NCI-H82 (cell line): ENCODE results near the gene LTB4R2.

ENCODE experiments used
- DNase-seq: peaks from one replicate; lab custom pipeline; 2025; lab: John Stamatoyannopoulos, UW

The LTB4R2 gene, protein sequence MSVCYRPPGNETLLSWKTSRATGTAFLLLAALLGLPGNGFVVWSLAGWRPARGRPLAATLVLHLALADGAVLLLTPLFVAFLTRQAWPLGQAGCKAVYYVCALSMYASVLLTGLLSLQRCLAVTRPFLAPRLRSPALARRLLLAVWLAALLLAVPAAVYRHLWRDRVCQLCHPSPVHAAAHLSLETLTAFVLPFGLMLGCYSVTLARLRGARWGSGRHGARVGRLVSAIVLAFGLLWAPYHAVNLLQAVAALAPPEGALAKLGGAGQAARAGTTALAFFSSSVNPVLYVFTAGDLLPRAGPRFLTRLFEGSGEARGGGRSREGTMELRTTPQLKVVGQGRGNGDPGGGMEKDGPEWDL

DNA sequence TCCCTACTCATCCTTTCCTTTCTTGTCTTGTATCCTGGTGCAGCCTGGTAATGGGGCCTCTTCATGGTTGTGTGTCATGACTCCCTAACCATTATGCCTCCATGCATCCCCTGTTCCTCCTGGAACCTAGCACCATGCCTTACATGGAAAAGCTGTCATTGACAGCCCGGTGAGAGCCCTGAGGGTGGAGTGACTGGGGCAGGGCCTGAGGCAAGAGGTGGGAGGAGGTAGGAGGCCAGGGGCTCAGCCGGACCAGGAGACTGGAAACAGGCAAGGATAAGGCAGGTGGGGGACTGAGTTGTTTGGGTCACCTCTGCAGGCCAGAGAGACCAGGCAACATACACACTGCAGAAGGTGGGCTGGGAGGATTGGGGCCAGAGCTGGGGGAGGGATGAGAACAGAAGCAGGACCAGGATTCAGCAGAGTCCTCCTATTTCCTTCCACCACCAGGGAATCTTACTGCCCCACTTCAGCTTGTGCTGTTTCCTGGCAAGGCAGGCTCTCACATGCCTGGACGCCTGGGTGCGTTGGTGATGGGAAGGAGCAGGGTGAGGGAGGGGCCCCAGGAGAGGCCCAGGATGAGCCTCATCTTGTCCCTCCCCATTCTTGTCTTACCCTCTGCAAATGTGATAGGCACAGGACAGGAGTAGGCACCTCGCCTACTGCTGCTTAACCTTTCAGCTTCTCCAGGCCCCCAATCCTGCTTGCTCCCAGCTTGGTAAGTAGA lies at the start of gene LTB4R2:
Gene LTB4R2, plus strand, starts transcription at position 603 of the 727 bp plus-strand sequence. CDS start 525 bp downstream, outside the sequence.
- DNase-seq: no peak

DNA sequence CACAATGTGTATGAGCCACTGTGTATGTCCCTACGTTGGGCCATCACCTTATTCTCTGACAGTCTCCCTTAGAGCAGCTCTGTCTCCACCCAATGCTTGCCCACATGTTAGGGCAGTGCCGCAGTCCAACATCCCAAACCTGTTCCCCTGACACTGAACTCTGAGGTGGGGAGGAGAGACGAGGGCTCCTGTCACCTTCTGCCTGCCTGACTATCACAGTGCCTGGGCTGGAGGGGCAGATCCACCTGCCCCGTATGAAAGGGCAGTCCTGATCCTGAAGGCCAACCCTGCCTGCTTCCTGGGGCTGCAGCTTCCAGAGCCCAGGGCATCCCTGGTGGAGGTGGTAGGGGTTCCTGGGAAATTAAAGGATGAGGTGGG lies 49.2 kb upstream of the LTB4R2 start:
- no peak for DNase-seq

DNA sequence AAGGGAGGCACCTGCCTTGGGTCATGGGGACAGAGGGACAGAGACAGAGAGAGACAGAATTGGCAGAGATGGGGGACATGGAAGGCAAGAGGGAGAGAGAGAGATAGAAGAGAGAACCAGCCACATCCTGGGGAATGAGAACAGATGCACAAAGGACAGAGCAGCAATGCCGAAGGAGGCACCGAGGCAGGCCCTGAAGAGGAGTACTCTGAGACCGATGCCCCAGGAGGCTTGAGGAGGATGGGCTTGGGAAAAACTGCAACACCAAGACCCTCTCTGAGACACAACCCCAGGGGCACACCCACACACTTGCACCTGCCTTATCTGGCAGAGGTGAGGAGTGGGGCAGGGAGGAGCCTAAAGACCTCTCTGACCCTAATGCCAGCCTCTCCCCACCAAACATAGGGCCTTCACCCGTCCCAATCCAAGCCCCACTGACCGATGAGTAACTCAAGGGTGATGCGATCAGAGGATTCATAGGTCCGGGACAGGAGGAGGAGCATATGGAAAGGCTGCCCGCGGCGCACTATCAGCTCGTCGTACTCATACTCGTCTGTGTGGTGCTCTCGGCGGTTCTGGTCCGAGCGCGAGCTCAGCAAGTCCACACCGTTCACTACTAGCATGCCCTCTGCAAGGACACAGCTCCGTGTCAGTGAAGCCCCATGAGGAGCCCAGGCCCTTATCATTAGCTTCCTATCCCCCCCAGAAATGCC lies 48.5 kb upstream of the LTB4R2 start:
- no peak for DNase-seq

DNA sequence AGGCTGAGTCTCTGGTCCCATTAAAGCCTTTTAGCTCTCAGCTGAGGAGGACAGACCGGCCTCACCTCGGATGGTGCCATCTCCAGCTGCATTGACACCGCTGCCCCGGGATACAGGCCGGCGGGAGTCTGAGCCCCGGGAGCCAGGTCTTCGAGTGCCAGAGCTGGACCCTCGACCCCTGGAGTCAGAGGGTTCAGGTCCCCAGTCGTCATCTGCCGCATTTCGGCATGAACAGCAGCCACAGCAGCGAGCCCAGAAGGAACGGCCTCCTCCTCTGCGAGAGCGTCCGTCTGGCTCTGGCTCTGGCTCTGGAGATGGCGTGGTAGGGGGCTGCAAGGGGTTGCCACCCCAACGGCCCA lies 48.0 kb upstream of the LTB4R2 start:
- no peak for DNase-seq

DNA sequence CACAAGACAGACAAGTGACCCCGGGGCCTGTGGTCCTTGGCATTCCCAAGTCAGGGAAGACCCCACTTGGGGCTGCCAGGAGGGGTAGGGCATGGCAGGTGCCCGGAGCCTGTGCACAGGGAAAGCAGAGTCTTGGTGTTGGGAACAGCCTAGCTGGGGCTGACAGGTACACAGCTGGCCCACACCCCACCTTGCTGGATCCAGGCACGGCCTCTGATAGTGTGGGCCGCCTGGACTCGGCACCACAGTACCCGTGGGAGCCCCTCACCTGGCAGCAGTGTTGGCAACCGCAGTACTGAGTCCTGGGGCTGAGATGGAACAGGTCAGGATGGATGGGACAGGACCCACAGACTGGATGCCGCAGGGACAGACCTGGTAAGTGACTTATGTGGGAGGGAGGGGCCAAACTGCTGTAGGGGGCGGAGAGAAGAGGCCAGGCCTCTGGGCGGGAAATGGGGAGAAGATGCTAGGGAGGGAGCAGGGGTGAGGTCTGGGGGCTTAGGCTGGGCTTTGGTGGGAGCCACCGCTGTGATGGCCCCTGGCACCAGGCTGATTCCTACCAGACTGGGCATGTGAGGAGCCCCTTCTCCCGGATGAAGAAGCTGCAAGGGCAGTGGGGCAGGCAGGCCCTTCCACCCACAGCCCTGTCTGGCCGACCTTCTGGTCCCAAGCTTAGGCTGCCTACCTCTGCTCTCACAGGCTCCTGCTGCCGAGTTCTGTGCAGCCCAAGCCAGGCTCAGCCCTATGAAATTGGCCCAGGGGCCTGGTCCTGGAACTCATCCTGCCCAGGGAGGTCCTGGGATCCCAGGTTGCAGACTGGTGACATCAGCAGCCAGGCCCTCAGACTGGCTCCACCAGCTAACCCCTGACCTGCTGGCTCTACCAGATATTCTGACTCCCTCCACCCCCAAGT lies 46.9 kb upstream of the LTB4R2 start, which contains the start of gene TGM1:
Gene TGM1, minus strand, starts transcription at position 357 of the 913 bp plus-strand sequence. CDS start 825 bp downstream, outside the sequence.
- peak; percentile 5 for DNase-seq

DNA sequence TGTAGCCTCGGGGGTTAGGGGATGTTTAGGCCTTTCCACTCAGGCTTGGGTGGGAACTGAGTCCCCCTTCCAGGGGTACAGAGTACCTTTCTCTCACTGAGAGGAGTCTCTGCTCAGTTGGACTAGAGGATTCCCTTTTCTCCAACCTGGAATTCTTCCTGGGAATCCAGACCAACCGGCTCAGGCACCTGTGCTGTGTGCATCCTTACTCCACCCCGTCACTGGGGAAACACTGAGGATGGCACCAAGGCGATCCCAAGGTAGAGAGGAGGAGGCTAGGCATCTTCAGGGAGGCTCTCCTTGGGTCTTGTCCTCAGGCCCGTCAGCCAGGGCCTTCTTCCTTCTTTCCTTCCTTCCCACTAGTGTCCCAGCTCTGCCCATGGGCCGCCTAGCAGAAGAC lies 46.1 kb upstream of the LTB4R2 start:
- no peak for DNase-seq

DNA sequence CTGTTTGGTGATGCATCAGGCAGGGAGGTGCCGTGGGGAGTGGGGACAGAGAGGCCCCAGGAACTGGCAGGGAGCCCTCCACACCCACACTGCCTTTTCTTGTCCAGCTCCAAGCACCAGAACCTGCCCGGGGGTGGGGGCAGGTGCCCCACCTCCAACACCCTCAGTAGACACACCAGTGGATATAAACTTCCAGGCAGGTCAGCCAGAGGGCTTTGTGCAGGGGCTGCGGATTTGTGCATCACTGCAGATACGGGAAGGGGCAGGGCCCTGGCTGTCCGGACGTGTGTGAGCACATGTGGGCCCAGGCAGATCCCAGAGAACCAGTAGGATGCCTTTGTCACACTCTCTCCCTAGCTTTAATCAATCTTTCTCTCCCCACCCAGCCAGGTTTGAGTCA lies 45.6 kb upstream of the LTB4R2 start:
- no peak for DNase-seq

DNA sequence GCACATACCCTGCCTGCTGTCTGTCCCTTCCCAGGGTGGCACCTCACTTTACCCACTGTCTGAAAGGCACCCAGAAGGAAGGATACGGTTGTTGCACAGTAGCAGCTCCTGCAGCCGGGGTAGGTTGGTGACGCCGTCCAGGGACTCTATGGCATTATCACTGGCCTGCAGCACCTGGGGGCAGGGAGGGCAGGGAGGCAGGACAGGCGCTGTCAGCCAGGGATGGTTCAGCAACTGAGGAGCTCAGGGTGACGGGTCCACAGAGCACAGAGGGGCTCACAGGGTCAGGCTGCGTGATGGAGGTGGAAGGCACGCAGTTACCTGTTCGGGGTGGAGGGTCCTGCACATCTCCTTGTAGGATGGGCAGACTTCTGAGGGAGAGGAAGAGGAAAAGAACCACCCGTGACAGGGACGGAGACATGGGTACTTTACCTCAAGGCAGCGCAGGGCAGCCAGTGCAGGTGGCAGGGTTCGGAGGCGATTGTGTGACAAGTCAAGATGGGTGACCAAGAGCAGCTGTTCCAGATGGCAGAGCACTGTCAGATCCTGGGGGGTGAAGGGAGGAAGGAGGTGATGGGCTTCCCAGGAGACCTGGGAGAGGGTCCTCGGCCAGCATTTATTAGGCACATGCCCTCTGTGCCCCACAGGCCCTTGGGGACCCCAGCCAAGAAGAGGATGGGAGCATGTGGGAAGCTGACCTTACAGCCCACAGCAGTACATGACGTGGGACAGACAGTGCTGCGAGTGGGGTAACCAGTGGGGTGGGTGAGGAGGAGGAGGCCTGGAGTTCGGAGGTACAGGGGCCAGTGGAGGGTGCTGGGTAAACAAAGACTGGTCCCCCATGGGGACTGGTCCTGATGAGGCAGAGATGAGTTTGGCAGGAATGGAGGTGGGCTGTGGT lies 43.3 kb upstream of the LTB4R2 start:
- DNase-seq: no peak

DNA sequence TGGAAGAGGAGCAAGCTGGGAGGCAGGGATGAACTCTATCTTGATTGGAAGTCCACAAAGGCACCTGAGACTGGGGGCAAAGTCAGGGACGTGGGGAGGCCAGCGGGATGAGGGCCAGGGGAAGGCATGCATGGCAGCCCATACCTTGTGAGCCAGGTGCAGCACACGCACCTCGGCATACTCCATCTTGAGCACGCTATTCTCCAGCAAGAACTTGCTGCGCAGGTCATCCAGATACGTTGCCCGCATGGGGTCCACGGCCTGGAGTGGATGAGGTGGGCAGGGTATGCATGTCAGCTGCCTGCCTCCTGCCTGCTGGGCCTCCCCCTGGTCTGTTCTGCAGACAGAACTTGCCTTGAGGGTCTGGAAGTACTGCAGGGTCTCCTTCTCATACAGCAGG lies 42.4 kb upstream of the LTB4R2 start:
- DNase-seq: no peak

DNA sequence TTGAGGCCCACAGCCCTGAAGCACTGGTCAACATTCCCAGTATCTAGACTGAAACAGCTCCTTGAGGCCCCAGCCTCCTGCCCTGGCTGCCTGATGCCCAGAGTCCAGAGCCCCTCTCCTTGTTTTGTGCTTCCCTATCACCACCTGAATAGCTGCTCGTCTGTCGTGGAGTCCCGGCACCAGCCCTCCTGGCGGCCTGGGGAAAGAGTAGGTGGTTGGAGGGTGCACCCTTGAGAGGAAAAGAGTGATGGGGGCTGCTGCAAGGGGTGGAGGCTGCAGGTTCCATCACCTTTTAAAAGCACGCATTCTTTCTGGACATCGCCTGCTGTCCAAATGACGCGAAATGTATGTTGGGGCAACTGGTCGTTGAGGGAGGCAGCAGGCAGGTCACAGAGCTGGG lies 41.7 kb upstream of the LTB4R2 start:
- no peak for DNase-seq

DNA sequence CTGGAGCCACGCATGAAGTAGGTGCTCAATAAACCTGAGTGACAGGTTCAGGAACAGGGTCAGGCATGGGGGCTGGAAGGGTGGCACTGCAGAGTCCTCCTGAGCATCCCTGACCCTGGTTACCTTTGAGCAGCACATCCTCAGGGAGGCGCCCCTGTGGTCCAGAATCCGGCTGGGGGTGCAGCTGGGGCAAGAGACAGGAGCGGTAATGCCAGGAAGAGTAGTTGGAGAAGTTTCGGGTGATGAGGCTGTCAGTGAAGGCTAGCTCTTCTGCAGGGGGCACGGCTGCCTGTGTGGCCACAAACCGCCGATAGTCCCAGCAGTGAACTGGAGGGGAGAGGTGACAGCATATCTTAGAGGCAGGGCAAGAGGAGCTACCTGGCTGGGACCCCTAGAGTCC lies 40.6 kb upstream of the LTB4R2 start:
- DNase-seq: no peak

DNA sequence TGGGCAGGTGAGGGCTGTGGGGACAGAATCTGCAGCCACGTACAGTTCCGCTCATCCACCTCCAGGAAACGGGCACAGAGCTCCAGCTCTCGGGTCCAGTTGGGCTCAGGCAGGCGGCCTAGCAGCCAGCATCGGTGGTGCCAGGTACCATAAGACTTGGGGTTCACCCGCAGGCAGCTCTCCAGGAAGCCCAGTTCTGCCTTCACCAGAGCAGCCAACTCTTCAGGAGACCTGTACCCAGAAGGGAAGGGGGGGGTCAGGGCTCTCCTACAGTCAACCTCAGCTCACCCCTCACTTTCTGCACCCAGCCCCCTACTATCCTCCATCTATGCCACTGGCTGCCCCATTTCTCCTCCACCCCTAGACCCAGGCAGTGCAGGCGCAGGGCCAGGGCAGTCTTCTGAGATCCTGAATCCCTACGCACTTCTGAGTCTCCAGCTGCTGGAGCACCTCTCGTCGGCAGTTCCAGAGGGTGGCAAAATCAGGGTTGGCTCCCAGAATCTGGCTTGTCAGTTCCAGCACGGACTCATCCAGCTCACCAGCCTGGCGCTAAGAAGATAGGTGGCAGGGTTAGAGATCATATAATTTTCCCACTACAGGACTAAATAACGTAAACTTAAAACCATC lies 39.9 kb upstream of the LTB4R2 start:
- DNase-seq: no peak

DNA sequence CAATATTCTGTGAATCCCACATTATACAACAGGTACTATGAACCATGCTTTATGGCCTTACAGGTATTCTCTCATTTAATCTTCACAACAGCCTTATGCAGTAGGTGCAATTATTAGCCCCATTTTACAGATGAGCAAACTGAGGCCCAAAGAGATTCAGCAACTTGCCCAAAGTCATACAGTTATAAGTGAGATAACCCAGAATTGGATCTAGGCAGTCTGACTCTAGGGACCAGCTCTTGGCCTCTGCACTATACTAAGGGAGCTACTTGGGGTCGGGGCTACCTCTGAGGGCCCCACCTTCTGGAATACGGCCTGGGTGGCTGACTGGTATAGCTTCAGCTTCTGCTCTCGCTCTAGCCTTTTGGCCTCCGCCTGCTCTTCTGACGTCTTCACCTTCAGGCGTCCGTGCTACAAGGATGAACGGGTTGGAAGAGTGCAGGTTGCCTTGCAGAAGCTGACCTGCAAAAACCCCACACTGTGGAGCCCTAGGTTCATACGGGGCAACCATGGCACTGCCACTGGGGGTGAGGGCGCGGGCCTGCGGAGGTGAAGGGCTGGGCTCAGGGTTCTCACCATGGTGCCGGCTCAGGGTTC lies 39.3 kb upstream of the LTB4R2 start:
- DNase-seq: peak; percentile 55

DNA sequence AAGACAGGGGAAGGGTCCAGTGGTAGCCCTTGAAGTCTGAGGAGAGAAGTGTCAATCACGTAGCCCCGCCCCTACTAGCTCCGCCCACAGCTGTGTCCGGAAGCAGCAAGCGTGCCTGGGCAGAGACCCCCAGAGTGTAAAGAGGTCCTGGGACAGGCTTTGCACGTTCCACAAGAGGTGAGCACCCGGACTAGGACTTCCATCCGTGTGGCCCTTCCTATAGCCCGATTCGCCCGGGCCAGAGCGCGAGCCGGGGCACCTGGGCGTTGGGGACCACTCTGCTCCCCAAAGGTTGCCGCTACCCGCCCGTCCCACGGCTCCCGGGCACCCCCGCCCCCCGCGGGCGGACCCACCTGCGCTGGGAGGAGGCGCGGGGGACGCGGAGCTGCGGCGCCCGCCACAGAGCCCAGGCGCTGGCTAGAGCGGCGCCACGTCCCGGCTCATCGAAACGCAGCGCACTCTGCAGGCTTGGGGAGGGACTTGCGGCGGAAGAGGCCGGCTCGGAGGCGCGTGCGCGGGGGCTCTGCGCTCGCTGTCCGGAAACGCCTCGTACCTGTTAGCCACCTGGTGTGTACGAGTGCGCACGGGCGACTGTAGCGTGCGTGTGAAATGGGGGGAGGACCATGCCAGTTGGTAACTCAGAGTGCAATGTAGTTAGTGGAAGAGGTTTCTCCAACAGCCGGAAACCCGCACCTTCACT lies 38.7 kb upstream of the LTB4R2 start, which contains the start of gene RABGGTA:
Gene RABGGTA, minus strand, starts transcription at position 464 of the 700 bp plus-strand sequence. CDS start 482 bp downstream, outside the sequence.
- peak; percentile 89 for DNase-seq

DNA sequence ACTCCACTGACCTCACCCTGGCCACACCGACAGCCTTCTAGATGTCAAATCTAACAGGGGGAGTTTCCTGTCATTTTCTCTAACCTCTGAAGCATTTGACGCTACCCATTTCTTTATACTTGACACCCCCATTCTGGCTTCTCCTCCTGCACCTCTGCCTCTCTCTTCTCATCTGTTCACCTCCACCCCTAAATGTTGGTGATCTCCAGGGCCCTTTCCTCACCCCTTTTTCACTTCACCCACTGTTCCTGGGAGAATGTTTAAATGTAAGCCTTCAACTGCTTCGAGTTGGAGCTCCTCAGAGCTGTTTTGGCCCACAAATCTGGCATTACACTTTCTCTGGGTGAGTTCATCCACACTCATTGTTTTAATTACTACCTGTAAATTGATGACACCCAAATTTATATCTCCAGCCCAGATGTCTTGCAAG lies 38.1 kb upstream of the LTB4R2 start:
- no peak for DNase-seq

DNA sequence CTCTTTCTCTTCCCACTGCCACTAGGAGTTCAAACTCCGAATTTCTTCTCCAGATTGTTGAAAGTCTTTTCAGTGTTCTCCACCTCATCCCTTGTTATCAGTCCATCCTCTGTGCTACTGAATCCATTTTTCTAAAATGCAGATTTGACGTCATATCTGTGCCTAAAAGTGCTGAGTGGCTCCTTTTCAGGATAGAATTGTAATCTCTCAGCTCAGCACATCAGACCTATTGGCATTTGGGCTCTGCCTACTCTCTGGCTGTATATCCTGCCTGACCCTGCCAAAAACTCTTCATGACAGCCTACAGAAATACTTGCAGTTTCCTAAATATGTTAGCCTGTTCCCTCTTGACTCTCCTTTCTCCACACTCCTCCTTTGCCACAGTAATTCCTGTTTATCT lies 37.5 kb upstream of the LTB4R2 start:
- no peak for DNase-seq

DNA sequence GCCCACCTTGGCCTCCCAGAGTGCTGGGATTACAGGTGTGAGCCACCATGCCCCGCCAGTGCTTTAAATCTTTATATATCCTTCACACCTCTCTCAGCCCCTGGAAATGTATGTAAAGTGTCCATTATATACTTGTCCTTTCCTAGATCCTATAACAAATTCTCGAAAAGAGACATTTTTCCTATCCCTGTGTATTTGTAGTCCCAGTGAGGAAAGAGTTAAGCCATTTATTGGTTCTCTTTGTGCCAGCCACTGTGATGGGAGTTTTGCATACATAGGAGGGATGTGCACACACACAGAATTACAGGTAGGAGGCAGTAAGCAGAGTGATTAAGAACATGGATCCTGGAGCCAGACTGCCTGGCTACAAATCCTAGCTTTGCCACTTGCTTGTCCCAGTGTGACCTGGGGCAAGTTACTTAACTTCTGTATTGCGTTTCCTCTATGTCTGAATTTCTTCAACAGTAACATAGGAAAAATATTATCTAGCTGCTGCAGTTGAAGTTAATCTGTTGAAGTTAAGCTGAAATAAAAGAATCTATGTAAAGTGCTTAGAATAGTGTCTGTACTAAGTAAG lies 36.4 kb upstream of the LTB4R2 start:
- DNase-seq: peak; percentile 72

DNA sequence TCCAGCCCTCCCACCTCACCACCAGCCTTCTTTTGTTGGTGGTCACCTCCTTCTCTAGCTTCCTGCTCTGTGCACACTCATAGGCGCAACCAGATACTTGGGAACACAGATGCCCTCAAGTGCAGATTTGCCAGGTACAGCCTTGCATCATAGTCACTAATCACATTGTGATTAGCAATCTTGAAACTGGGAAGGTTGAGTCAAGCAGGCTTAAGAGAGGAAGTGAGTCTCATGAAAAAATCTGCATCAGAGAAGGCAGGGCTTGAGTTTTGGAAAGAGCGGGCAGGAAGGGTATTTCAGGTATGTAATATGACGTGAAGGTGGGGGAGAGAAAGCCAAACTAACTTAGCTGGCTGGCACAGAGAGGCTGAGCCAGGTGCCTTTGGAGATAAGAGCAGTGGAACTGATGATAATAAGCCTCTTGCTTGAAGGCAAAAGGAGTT lies 35.8 kb upstream of the LTB4R2 start:
- peak; percentile 31 for DNase-seq

DNA sequence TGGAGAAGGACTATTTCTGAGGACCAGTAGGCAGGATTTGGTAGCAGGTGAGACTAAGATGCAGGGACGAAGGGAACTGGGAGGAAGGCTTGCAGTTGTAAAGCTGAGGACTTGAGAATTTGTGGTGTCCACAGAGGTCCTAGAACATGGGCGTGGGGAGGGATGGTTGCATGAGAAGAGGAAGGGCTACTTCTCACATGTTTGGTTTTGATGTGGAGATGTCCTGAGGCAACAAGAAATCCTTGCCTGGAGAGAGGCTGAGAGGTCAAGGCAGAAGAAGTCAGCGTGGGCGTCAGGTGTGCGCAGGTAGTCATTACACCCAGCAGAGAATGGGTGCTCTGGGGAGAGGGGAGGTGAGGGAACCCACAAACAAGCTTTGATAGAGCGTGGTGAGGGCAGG lies 32.9 kb upstream of the LTB4R2 start:
- no peak for DNase-seq
